Hepatocyte (in vitro differentiated cells): ENCODE data around the gene CENPF. TPM values are rescaled to one million over a fixed set of nuclear protein-coding genes. Genes with fewer than 3 reads are reported as not detected.

ENCODE experiments used
- DNase-seq: peaks from one replicate; pipeline ENCODE4 v3.0.0-alpha.2; 2016; ENCODE audit warnings: low spot score
- H2AFZ ChIP-seq: fragments of 200-600 bp; sonication (generic); 2 replicates; pipeline ENCODE4 v1.6.0; 2016; ENCODE audit warnings: antibody characterized with exemption, mild to moderate bottlenecking
- H3K27ac ChIP-seq: fragments of 200-600 bp; sonication (generic); 2 replicates; pipeline ENCODE4 v1.5.1; 2016; ENCODE audit warnings: mild to moderate bottlenecking
- H3K27me3 ChIP-seq: fragments of 200-600 bp; sonication (generic); 2 replicates; pipeline ENCODE4 v1.6.1; 2016
- H3K36me3 ChIP-seq: fragments of 200-600 bp; sonication (generic); replicated peaks from 2 replicates; pipeline ENCODE4 v1.5.1; 2016; ENCODE audit warnings: low read depth; ENCODE audit not compliant: insufficient read depth
- H3K4me1 ChIP-seq: fragments of 200-600 bp; sonication (generic); 2 replicates; pipeline ENCODE4 v1.5.1; 2016; ENCODE audit warnings: mild to moderate bottlenecking, moderate library complexity; ENCODE audit not compliant: insufficient read depth
- H3K4me2 ChIP-seq: fragments of 200-600 bp; sonication (generic); 2 replicates; pipeline ENCODE4 v1.6.0; 2016
- H3K4me3 ChIP-seq: fragments of 200-600 bp; sonication (generic); 2 replicates; pipeline ENCODE4 v1.5.1; 2016; ENCODE audit warnings: mild to moderate bottlenecking
- H3K79me2 ChIP-seq: fragments of 200-600 bp; sonication (generic); 2 replicates; pipeline ENCODE4 v1.6.0; 2017; ENCODE audit warnings: mild to moderate bottlenecking
- H3K9me2 ChIP-seq: fragments of 200-600 bp; sonication (generic); replicated peaks from 2 replicates; pipeline ENCODE4 v1.6.0; 2017; ENCODE audit warnings: mild to moderate bottlenecking; ENCODE audit not compliant: insufficient read depth
- H3K9me3 ChIP-seq: fragments of 200-600 bp; sonication (generic); 2 replicates; pipeline ENCODE4 v1.5.1; 2016; ENCODE audit warnings: low read depth, mild to moderate bottlenecking
- H4K20me1 ChIP-seq: fragments of 200-600 bp; sonication (generic); 2 replicates; pipeline ENCODE4 v1.6.0; 2016; ENCODE audit warnings: mild to moderate bottlenecking; ENCODE audit not compliant: insufficient read depth, poor library complexity, severe bottlenecking
- EZH2 ChIP-seq: fragments of 200-600 bp; sonication (generic); IDR thresholded peaks from 2 replicates; pipeline ENCODE4 v1.6.1; 2016; ENCODE audit warnings: antibody characterized with exemption, mild to moderate bottlenecking, borderline replicate concordance
- EZH2phosphoT487 ChIP-seq: fragments of 200-600 bp; sonication (generic); IDR thresholded peaks from one replicate; pipeline ENCODE4 v1.6.1; 2018; ENCODE audit warnings: antibody characterized with exemption, mild to moderate bottlenecking, low read depth, moderate library complexity; ENCODE audit not compliant: unreplicated experiment, severe bottlenecking
- WGBS: methylation state at CpG from one replicate; pipeline ENCODE4 v1.1.6; 2016; ENCODE audit warnings: low lambda C conversion rate; ENCODE audit errors: missing lambda C conversion rate; 5-methylcytosine and 5-hydroxymethylcytosine counted together
- polyA plus RNA-seq: library from polyadenylated mRNA; unstranded; fragments of >200 nt; fragmentation: Nextera tagmentation; extraction: Ambion mirVana; gene quantifications from 2 replicates; pipeline ENCODE4 v1.2.1, GENCODE V29; 2016
- total RNA-seq: library from RNA; depleted of rRNA; stranded (reverse); fragments of >200 nt; gene quantifications from 2 replicates; pipeline ENCODE4 v1.2.3, GENCODE V29; 2014
- TF ChIP-seq, protein P1 (sequence below): fragments of 200-600 bp; sonication (generic); IDR thresholded peaks from 2 replicates; pipeline ENCODE4 v1.5.1; 2016; ENCODE audit warnings: antibody characterized with exemption, mild to moderate bottlenecking; ENCODE audit not compliant: poor library complexity

CENPF gene
- total and polyA plus RNA-seq, 2 experiments from 2014 or later = 8.3 to 16.8 TPM

- no peaks in the 10 kb centered on the region for H3K9me2 ChIP-seq
- 85% methylated on average over 1 of the region's 1 CpG for WGBS
- no peak overlapping the region for H3K27ac ChIP-seq
- no peaks in the 10 kb centered on the region for H3K9me3 ChIP-seq
- TF ChIP-seq, protein P1, sequence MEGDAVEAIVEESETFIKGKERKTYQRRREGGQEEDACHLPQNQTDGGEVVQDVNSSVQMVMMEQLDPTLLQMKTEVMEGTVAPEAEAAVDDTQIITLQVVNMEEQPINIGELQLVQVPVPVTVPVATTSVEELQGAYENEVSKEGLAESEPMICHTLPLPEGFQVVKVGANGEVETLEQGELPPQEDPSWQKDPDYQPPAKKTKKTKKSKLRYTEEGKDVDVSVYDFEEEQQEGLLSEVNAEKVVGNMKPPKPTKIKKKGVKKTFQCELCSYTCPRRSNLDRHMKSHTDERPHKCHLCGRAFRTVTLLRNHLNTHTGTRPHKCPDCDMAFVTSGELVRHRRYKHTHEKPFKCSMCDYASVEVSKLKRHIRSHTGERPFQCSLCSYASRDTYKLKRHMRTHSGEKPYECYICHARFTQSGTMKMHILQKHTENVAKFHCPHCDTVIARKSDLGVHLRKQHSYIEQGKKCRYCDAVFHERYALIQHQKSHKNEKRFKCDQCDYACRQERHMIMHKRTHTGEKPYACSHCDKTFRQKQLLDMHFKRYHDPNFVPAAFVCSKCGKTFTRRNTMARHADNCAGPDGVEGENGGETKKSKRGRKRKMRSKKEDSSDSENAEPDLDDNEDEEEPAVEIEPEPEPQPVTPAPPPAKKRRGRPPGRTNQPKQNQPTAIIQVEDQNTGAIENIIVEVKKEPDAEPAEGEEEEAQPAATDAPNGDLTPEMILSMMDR = no peak
- TF ChIP-seq EZH2 = no peak
- no peak overlapping the region for H3K4me2 ChIP-seq
- no peaks in the 10 kb centered on the region for H3K79me2 ChIP-seq
- no peak for DNase-seq
- H4K20me1 ChIP-seq = no peaks in the 10 kb centered on the region
- H3K36me3 ChIP-seq = no peaks in the 10 kb centered on the region
- H3K27me3 ChIP-seq = no peaks in the 10 kb centered on the region
- no peak overlapping the region for H3K4me3 ChIP-seq
- no peaks in the 10 kb centered on the region for H3K4me1 ChIP-seq
- no peak overlapping the region for H2AFZ ChIP-seq
These were observed 37.7 kb upstream of the CENPF start for GRCh38 chr1:214565310-214565709.

DNA sequence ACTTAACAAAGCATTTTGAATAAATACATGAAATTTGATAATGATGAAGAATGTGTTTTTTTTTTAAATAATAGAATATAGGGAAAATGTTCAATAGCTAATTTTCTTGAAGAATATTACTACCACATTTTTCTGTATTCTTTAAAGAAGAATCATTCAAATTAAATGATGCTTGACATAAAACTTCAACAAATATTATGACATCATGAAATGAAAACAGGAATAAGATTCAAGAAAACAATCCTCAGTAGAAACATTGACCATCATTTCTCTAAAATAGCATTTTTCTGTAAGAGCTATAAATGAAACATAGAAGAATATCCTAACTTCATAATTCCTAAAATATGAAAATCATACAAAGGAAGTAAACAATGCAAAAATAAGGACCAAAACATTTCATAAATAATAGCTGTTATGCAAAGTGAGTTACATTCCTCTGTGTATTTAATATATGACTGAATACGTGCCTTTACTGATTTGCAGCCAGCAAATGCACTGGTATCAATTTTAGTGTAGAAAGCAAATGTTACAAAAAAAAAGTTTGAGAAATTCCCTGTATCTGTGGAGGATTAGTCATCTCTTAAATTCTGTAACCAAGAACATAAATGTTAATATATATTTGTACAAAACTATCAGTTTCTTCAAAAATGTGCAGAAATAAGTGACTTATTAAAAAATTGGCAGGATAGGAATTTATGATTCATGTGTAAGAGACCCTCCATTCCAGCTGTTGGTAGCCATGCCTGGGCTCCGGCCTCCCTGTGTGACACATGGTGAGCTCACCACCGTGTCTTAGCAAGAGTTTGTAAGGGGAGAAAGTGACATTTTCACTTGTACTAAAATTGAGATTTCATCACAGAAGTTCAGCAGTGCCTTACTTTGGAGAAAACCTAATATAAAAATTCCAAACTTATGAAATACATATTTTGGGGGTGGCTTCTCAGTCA, 36.6 kb upstream of the CENPF start:
- Histone ChIP-seq H3K9me3 (no peaks in the 10 kb centered on the region), H3K4me2 (no peak overlapping the region), H3K4me1 (peaks cover 1% of the 10 kb centered on the region), H3K9me2 (no peaks in the 10 kb centered on the region), H2AFZ (no peak overlapping the region), H3K79me2 (no peaks in the 10 kb centered on the region), H3K4me3 (no peak overlapping the region), H4K20me1 (no peaks in the 10 kb centered on the region), H3K27ac (no peak overlapping the region), H3K36me3 (no peaks in the 10 kb centered on the region), H3K27me3 (no peaks in the 10 kb centered on the region)
- DNase-seq = no peak
- 86% methylated on average over 3 of the region's 3 CpGs for WGBS
- TF ChIP-seq, protein P1 = no peak
- TF ChIP-seq EZH2phosphoT487 (no peak), EZH2 (no peak)

DNA sequence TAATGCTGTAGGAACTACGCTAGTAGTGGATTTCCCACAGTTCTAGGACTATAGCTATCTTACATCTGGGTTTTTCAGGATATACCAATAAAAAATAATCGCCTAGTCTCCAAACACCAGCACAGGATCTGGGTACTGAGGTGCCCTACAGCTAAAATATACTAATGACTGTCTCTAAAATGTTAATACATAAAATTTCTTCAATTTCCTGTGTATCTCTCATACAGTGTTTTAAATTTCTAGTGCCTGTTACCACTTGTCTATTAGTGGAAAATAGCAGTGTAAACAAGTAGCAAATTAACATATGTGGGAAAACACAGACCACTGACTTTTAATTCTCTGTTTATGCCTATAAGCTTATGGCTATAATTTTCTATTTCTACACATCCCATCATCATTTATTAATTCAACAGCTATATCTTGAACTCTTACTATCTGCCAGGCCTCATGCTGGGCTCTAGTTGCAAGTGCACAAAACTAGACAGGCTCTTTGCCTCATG, 35.5 kb upstream of the CENPF start:
- H2AFZ ChIP-seq = no peak overlapping the region
- 91% methylated on average over 2 of the region's 2 CpGs for WGBS
- no peak for TF ChIP-seq EZH2phosphoT487
- no peak for TF ChIP-seq EZH2
- TF ChIP-seq, protein P1 = no peak
- no peaks in the 10 kb centered on the region for H3K9me3 ChIP-seq
- no peaks in the 10 kb centered on the region for H4K20me1 ChIP-seq
- H3K27me3 ChIP-seq = no peaks in the 10 kb centered on the region
- H3K27ac ChIP-seq = no peak overlapping the region
- no peak overlapping the region for H3K4me2 ChIP-seq
- peaks cover 10% of the 10 kb centered on the region for H3K4me1 ChIP-seq
- no peaks in the 10 kb centered on the region for H3K79me2 ChIP-seq
- no peaks in the 10 kb centered on the region for H3K9me2 ChIP-seq
- H3K4me3 ChIP-seq = no peak overlapping the region
- no peaks in the 10 kb centered on the region for H3K36me3 ChIP-seq
- no peak for DNase-seq
